SW480 (cell line): Measurements from ENCODE around the gene ITPRIPL1.
"Not testable (repeated sequence)": the region's sequence is repeated elsewhere in the genome, so short reads cannot be mapped to it uniquely, and the experiment has no call there.

ENCODE experiments used
- DNase-seq: peaks from one replicate; pipeline ENCODE4 v3.0.0-alpha.2; 2016; ENCODE audit warnings: low spot score

The ITPRIPL1 gene

GRCh38 chr2:96325041-96325883 is at the start of gene ITPRIPL1:
ITPRIPL1 (plus strand) TSS chr2:96325317; CDS start chr2:96325840, 523 bp downstream.
- peak; percentile 63 for DNase-seq

DNA sequence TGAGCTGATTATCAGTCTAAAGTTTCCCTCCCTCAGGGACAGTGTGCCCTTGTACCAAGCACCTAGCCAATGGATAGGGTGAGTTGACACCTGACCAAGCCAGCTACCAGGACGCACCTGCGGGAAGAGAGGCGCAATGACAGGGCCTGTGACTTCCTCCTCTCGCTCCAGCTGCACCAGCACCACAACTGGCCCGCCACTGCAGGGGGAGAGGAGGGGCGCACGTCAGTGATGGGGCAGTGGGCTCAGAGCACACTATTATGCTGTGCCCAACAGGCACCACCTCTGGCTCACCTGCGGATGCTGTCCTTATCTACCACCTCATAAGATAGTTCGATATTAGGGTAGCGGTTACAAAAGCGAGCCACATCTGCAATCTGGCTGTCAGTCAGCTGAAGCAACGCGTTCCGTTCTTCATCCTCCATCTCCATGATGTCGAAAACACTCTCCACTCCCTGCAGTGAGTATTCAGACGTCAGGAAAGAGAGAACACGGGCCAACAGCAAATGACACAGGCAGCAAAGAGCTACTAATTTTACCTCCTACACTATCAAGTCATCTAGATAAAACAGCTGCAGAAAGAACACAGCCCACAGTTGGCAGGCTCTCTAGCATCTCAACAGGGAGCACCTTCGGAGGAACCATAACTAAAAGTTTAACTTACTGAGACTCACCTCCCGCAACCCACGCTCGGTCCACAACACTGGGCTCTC is 48.2 kb upstream of the ITPRIPL1 start:
- DNase-seq: no peak

GRCh38 chr2:96287273-96287856 is 37.8 kb upstream of the ITPRIPL1 start:
- no peak for DNase-seq

- no peak for DNase-seq
These were observed 33.4 kb upstream of the ITPRIPL1 start for GRCh38 chr2:96291751-96292150.

- not testable (repeated sequence) for DNase-seq
These were observed 30.8 kb upstream of the ITPRIPL1 start for GRCh38 chr2:96294271-96294670.

- no peak for DNase-seq
These were observed 28.2 kb upstream of the ITPRIPL1 start for GRCh38 chr2:96296925-96297324.

- DNase-seq: no peak
These were observed 23.3 kb upstream of the ITPRIPL1 start for GRCh38 chr2:96301865-96302264.

- no peak for DNase-seq
These were observed 20.5 kb upstream of the ITPRIPL1 start for GRCh38 chr2:96304606-96305005.

- peak; percentile 93 for DNase-seq
These were observed 19.8 kb upstream of the ITPRIPL1 start, which contains the start of gene SNRNP200 for GRCh38 chr2:96305091-96305978. SNRNP200 (minus strand) TSS chr2:96305546; CDS start chr2:96305437, 109 bp downstream.

- no peak for DNase-seq
These were observed 19.2 kb upstream of the ITPRIPL1 start for GRCh38 chr2:96305979-96306308.

DNA sequence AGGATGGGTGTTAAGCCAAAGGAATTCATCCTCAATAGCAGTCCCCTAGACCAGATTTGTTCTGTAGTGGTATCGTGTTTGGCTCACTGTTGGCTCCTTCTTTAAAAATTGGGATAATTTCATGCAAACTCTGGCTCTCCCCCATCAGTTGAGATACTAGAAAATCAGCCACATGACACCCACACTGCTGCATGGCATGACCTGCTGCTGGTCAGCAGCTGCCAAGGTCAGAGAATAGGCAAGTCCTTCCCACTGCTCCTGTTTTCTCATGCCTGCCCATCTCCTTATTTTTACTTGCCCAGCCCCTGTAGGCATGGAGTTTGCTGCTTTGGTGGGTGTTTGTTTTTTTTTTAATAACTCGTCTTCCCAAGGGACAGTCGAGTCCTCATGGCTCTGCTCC is 18.7 kb upstream of the ITPRIPL1 start:
- DNase-seq: no peak

DNA sequence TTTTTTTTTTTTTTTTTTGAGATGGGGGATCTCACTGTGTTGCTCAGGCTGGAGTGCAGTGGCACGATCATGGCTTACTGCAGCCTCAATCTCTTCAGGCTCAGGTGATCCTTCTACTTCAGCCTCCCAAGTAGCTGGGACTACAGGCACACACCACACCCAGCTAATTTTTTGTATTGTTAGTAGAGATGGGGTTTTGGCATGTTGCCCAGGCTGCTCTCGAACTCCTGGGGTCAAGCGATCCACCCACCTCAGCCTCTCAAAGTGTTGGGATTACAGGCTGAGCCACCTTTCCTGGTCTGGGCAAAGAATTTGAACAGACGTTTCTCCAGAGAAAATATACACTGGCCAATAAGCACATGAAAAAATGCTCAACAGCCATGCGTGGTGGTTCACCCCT is 16.9 kb upstream of the ITPRIPL1 start:
- no peak for DNase-seq

- no peak for DNase-seq
These were observed 10.1 kb upstream of the ITPRIPL1 start for GRCh38 chr2:96315005-96315399.

DNA sequence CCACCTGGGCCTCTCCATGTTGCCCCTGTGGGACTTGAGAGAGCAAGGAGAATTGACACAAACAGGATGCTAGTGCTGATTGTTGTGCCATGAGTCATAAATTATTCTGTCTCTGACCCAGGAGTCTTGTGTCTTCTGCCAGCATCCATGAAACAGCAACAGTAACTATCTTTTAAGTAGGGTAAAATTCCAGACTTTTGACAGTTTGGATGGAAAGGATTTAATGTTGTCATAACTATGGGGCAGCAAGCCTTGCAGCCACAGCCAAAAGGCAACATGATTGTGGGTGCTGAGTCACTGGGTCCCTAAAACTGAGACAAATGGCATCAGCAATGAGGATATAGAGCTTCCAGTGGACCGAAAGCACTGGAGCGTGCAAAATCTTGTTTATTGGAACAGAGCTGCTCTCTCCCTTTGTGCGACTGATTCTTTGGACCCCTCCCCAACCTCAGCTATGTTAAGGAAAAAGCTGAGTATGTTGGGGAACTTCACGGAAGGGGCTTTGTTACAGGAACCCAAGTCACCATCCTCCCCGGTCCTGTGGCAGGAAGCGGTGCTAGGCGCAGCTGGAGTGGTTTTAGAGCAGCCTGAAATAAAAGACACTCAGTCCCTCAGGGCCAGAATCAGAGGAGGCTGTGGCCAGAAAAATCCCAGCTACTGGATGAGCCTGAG is 9.6 kb upstream of the ITPRIPL1 start:
- DNase-seq: peak; percentile 31

DNA sequence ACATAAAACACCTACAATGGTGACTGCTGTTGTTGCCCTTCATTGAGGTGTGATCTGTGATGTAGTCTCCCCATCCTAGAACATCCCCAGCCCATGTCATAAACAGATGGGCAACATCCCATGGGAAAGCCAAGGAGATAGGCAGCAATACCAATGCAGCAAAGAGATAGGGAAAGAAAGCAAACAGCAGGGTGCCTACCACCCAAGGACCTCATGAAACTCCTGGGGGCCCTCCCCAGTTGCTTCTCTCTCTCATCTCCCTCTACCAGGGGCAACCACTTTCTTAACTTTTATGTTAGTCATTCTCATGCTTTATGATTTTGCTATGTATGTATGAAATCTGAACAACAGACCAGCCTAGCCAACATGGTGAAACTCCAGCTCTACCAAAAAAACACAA is 8.1 kb upstream of the ITPRIPL1 start:
- DNase-seq: no peak

DNA sequence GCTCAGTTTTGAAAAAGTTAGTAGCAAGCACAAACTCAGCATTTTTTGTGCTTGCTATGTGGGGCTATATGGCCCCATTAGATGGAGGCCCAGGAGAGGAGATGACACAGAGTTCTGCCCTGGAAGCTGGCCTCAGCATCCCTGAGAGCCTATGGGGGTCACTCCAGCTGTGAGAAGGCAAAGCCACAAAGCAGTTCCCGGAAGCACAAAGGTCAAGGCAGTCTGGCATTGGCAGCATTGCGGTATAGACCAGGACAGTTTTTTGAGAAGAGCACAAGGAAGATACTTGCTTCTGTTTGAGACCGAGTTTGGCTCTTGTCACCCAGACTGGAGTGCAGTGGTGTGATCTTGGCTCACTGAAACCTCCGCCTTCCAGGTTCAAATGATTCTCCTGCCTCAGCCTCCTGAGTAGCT is 7.5 kb upstream of the ITPRIPL1 start:
- DNase-seq: no peak

DNA sequence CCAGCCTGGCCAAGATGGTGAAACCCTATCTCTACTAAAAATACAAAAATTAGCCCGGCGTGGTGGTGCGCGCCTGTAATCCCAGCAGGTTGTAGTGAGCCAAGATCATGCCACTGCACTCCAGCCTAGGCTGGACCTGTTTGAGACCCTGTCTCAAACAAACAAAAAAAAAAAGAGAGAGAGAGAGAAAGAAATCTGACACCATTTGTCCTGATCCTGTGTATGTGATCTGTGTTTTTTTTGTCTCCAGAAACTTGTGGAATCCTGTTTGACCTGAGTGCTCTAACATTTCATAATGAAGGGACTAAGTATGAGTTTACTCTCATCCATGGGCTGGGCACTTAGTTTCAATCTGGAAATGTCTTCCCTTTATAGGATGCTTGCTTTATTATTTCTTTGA is 6.4 kb upstream of the ITPRIPL1 start:
- no peak for DNase-seq

DNA sequence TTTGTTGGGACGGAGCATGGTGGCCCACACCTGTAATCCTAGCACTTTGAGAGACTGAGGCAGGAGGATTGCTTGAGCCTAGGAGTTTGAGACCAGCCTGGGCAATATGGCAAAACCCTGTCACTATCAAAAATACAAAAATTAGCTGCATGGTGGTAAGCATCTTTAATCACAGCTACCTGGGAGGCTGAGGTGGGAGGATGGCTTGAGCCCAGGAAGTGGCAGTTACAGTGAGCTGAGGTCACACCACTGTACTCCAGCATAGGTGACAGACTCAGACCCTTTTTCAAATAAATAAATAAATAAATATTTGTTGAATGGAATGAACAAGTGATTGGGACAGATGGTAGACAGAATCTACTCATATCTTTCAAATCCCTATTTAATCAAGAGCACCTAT is 5.7 kb upstream of the ITPRIPL1 start:
- DNase-seq: no peak

- no peak for DNase-seq
These were observed 4.8 kb upstream of the ITPRIPL1 start for GRCh38 chr2:96320326-96320725.

GRCh38 chr2:96320728-96321622 is 4.1 kb upstream of the ITPRIPL1 start:
- DNase-seq: peak; percentile 67
